Trophoblast cell (in vitro differentiated cells and primary cell): ENCODE measurements around the gene CR1.
"Not testable (repeated sequence)": the region's sequence is repeated elsewhere in the genome, so short reads cannot be mapped to it uniquely, and the experiment has no call there.

Source experiments
- DNase-seq, 2 donors: peaks; one replicate each; pipeline ENCODE4 v3.0.0-alpha.2; 2016
- H2AFZ ChIP-seq: 2 replicates; pipeline ENCODE4 v1.6.1; 2013; ENCODE audit warnings: low read length, moderate library complexity, mild to moderate bottlenecking; ENCODE audit not compliant: insufficient read depth, poor library complexity
- H2AK5ac ChIP-seq: 2 replicates; pipeline ENCODE4 v1.6.1; 2013; ENCODE audit warnings: mild to moderate bottlenecking, low read length
- H2BK120ac ChIP-seq: 2 replicates; pipeline ENCODE4 v1.6.1; 2013; ENCODE audit warnings: low read length, mild to moderate bottlenecking, moderate library complexity; ENCODE audit not compliant: insufficient read depth, poor library complexity
- H2BK12ac ChIP-seq: 2 replicates; pipeline ENCODE4 v1.6.1; 2013; ENCODE audit warnings: mild to moderate bottlenecking, low read length, moderate library complexity
- H2BK5ac ChIP-seq: 2 replicates; pipeline ENCODE4 v1.6.1; 2013; ENCODE audit warnings: low read length, low read depth, moderate library complexity, mild to moderate bottlenecking; ENCODE audit not compliant: poor library complexity
- H3K14ac ChIP-seq: 2 replicates; pipeline ENCODE4 v1.6.1; 2013; ENCODE audit warnings: mild to moderate bottlenecking, low read length
- H3K18ac ChIP-seq: 2 replicates; pipeline ENCODE4 v1.6.1; 2013; ENCODE audit warnings: mild to moderate bottlenecking, low read length
- H3K23ac ChIP-seq: 2 replicates; pipeline ENCODE4 v1.6.1; 2013; ENCODE audit warnings: low read length
- H3K27ac ChIP-seq: 2 replicates; pipeline ENCODE4 v1.5.1; 2013; ENCODE audit warnings: low read depth, mild to moderate bottlenecking, inconsistent platforms, low read length, moderate library complexity
- H3K27me3 ChIP-seq: 2 replicates; pipeline ENCODE4 v1.6.1; 2013; ENCODE audit warnings: inconsistent platforms, mild to moderate bottlenecking, low read length, moderate library complexity; ENCODE audit not compliant: insufficient read depth
- H3K36me3 ChIP-seq, 2 experiments: 1 replicate in 1 of 2; 2 replicates in 1 of 2; pipeline ENCODE4 v1.6.1; 2013; ENCODE audit warnings: low read length in 2 of 2, mild to moderate bottlenecking in 2 of 2, moderate library complexity in 1 of 2; ENCODE audit not compliant: insufficient read depth in 2 of 2, control insufficient read depth in 1 of 2
- H3K4ac ChIP-seq: 2 replicates; pipeline ENCODE4 v1.6.1; 2013; ENCODE audit warnings: low read depth, mild to moderate bottlenecking, low read length, moderate library complexity
- H3K4me1 ChIP-seq, 2 experiments: 1 replicate in 1 of 2; 2 replicates in 1 of 2; pipeline ENCODE4 v1.6.1; 2013; ENCODE audit warnings: low read length in 2 of 2, mild to moderate bottlenecking in 2 of 2, moderate library complexity in 1 of 2; ENCODE audit not compliant: insufficient read depth in 2 of 2, control insufficient read depth in 1 of 2
- H3K4me2 ChIP-seq: 2 replicates; pipeline ENCODE4 v1.6.1; 2013; ENCODE audit warnings: inconsistent platforms, mild to moderate bottlenecking, low read length, moderate library complexity
- H3K4me3 ChIP-seq: 2 replicates; pipeline ENCODE4 v1.5.1; 2013; ENCODE audit warnings: mild to moderate bottlenecking, low read depth, low read length, inconsistent platforms
- H3K79me1 ChIP-seq: one replicate; pipeline ENCODE4 v1.6.1; 2013; ENCODE audit warnings: low read length
- H3K79me2 ChIP-seq: 2 replicates; pipeline ENCODE4 v1.6.1; 2013; ENCODE audit warnings: low read length, mild to moderate bottlenecking; ENCODE audit not compliant: control insufficient read depth, insufficient read depth, poor library complexity
- H3K9ac ChIP-seq: 2 replicates; pipeline ENCODE4 v1.6.1; 2013; ENCODE audit warnings: mild to moderate bottlenecking, low read length
- H3K9me3 ChIP-seq: 2 replicates; pipeline ENCODE4 v1.6.1; 2013; ENCODE audit warnings: low read depth, mild to moderate bottlenecking, control low read depth, inconsistent platforms, low read length; ENCODE audit not compliant: insufficient read depth
- H4K12ac ChIP-seq: 2 replicates; pipeline ENCODE4 v1.6.1; 2013; ENCODE audit warnings: low read depth, mild to moderate bottlenecking, low read length, moderate library complexity
- H4K8ac ChIP-seq: 2 replicates; pipeline ENCODE4 v1.6.1; 2013; ENCODE audit warnings: low read depth, mild to moderate bottlenecking, low read length, moderate library complexity
- H4K91ac ChIP-seq: one replicate; pipeline ENCODE4 v1.6.1; 2013; ENCODE audit warnings: low read depth, mild to moderate bottlenecking, low read length, moderate library complexity
- WGBS: extraction: QIAGEN DNeasy Blood & Tissue Kit; methylation state at CpG from one replicate; pipeline ENCODE4 v1.1.7; 2013; ENCODE audit warnings: missing lambda C conversion rate; ENCODE audit not compliant: insufficient read length, insufficient coverage; ENCODE audit errors: extremely low coverage; 5-methylcytosine and 5-hydroxymethylcytosine counted together

The CR1 gene

GRCh38 chr1:207546677-207547357 is 50.9 kb downstream of the CR1 start:
- H3K79me2 ChIP-seq, H3K14ac ChIP-seq, H2AK5ac ChIP-seq, H2AFZ ChIP-seq, H3K23ac ChIP-seq, H4K8ac ChIP-seq, H3K18ac ChIP-seq, DNase-seq, H4K12ac ChIP-seq, H3K36me3 ChIP-seq, H3K4me3 ChIP-seq, H2BK5ac ChIP-seq, H2BK120ac ChIP-seq, H3K4me1 ChIP-seq, H3K9me3 ChIP-seq, H3K27ac ChIP-seq, H3K79me1 ChIP-seq, H2BK12ac ChIP-seq, H4K91ac ChIP-seq, H3K4ac ChIP-seq, H3K4me2 ChIP-seq, H3K9ac ChIP-seq, H3K27me3 ChIP-seq: not testable (repeated sequence)
- WGBS, result no CpG with 5 or more reads among the region's 5 CpGs

- H3K27me3 ChIP-seq, H3K4me2 ChIP-seq, H3K79me2 ChIP-seq, H3K14ac ChIP-seq, H3K23ac ChIP-seq, H3K4me3 ChIP-seq, H3K9ac ChIP-seq, H3K4me1 ChIP-seq, H4K8ac ChIP-seq, H2BK5ac ChIP-seq, H2AFZ ChIP-seq, H2AK5ac ChIP-seq, H3K27ac ChIP-seq, H2BK12ac ChIP-seq, H3K4ac ChIP-seq, H2BK120ac ChIP-seq, H3K18ac ChIP-seq, H3K36me3 ChIP-seq, H3K9me3 ChIP-seq, DNase-seq, H3K79me1 ChIP-seq, H4K12ac ChIP-seq, H4K91ac ChIP-seq: not testable (repeated sequence)
- no CpG with 5 or more reads among the region's 5 CpGs for WGBS
These were observed 58.9 kb downstream of the CR1 start for GRCh38 chr1:207554823-207555222.

- no peak overlapping the region for H3K18ac ChIP-seq
- H2BK12ac ChIP-seq, result no peak overlapping the region
- no CpG with 5 or more reads among the region's 4 CpGs for WGBS
- H3K4me2 ChIP-seq, result no peak overlapping the region
- H3K9ac ChIP-seq, result no peak overlapping the region
- no peak overlapping the region for H3K27ac ChIP-seq
- no peak overlapping the region for H4K91ac ChIP-seq
- no peak overlapping the region for H3K4me3 ChIP-seq
- DNase-seq, result peak in 1 of 2 donors; percentile 19
- no peaks in the 10 kb centered on the region for H3K27me3 ChIP-seq
- H3K79me2 ChIP-seq, result no peaks in the 10 kb centered on the region
- H3K36me3 ChIP-seq, result no peaks in the 10 kb centered on the region
- H2BK5ac ChIP-seq, result no peak overlapping the region
- no peak overlapping the region for H2BK120ac ChIP-seq
- no peak overlapping the region for H4K12ac ChIP-seq
- no peak overlapping the region for H3K4ac ChIP-seq
- H3K79me1 ChIP-seq, result no peaks in the 10 kb centered on the region
- H3K14ac ChIP-seq, result no peak overlapping the region
- H2AK5ac ChIP-seq, result no peak overlapping the region
- H3K23ac ChIP-seq, result no peak overlapping the region
- H3K9me3 ChIP-seq, result no peaks in the 10 kb centered on the region
- no peaks in the 10 kb centered on the region for H3K4me1 ChIP-seq
- H2AFZ ChIP-seq, result no peak overlapping the region
- no peak overlapping the region for H4K8ac ChIP-seq
These were observed 69.8 kb downstream of the CR1 start for GRCh38 chr1:207565546-207566468.

- not testable (repeated sequence) for H3K79me2 ChIP-seq, H3K4ac ChIP-seq, H2AFZ ChIP-seq, H3K79me1 ChIP-seq, H3K14ac ChIP-seq, H3K23ac ChIP-seq, H3K36me3 ChIP-seq, H2BK5ac ChIP-seq, H4K91ac ChIP-seq, H3K9me3 ChIP-seq, H2AK5ac ChIP-seq, H3K4me3 ChIP-seq, H4K12ac ChIP-seq, H3K18ac ChIP-seq, H3K4me1 ChIP-seq, H3K27me3 ChIP-seq, H3K27ac ChIP-seq, H2BK120ac ChIP-seq, H2BK12ac ChIP-seq, H3K9ac ChIP-seq, H4K8ac ChIP-seq, H3K4me2 ChIP-seq, DNase-seq
- no CpG with 5 or more reads among the region's 5 CpGs for WGBS
These were observed 76.0 kb downstream of the CR1 start for GRCh38 chr1:207571926-207572325.
